MCF 10A (cell line): ENCODE measurements around the gene RCAN1. TPM values are rescaled to one million over a fixed set of nuclear protein-coding genes. Genes with fewer than 3 reads are reported as not detected.

ENCODE experiments used
- BruUV-seq: library from RNA; stranded (reverse); fragments of 400-500 nt; replicated peaks from 2 replicates; lab custom pipeline; 2021; lab: Mats Ljungman, UMichigan
- CTCF ChIA-PET: fragments of 300-600 bp; sonication (Branson Sonifier 250); formaldehyde crosslinking; extraction: SDS; loops from one replicate; lab custom pipeline; 2021; ENCODE audit warnings: antibody characterized with exemption, inconsistent platforms; lab: Yijun Ruan, JAX
- POLR2A ChIA-PET: fragments of 300-600, 350-650 bp; sonication (Branson Sonifier 250); formaldehyde crosslinking; extraction: SDS; loops from one replicate; lab custom pipeline; 2020; ENCODE audit warnings: antibody characterized with exemption, inconsistent platforms; lab: Yijun Ruan, JAX
- DNase-seq: peaks from one replicate; pipeline ENCODE4 v3.0.0-alpha.2; 2018; ENCODE audit not compliant: unreplicated experiment
- H3K27ac Mint-ChIP-seq: one replicate; pipeline ENCODE4 v1.8.0; 2022; ENCODE audit warnings: mild to moderate bottlenecking, low read depth, mixed read lengths; ENCODE audit not compliant: unreplicated experiment
- H3K27me3 Mint-ChIP-seq: one replicate; pipeline ENCODE4 v1.8.0; 2022; ENCODE audit warnings: mixed read lengths; ENCODE audit not compliant: insufficient read depth, unreplicated experiment
- H3K36me3 Mint-ChIP-seq: one replicate; pipeline ENCODE4 v1.8.0; 2022; ENCODE audit warnings: mild to moderate bottlenecking, moderate library complexity, mixed read lengths; ENCODE audit not compliant: insufficient read depth, unreplicated experiment
- H3K4me1 Mint-ChIP-seq: one replicate; pipeline ENCODE4 v1.8.0; 2022; ENCODE audit warnings: mixed read lengths; ENCODE audit not compliant: insufficient read depth, unreplicated experiment
- H3K4me3 Mint-ChIP-seq: one replicate; pipeline ENCODE4 v1.8.0; 2022; ENCODE audit warnings: mild to moderate bottlenecking, moderate library complexity, mixed read lengths; ENCODE audit not compliant: unreplicated experiment
- H3K9me3 Mint-ChIP-seq: one replicate; pipeline ENCODE4 v1.8.0; 2022; ENCODE audit warnings: mixed read lengths; ENCODE audit not compliant: unreplicated experiment
- CTCF ChIP-seq: fragments of 200-600 bp; IDR thresholded peaks from one replicate; pipeline ENCODE4 v1.8.0; 2022; ENCODE audit warnings: antibody characterized with exemption, mild to moderate bottlenecking; ENCODE audit not compliant: unreplicated experiment
- intact Hi-C: fragments of 100-400 bp; cut with micrococcal nuclease; formaldehyde crosslinking; loops from 2 replicates; pipeline ENCODE4 v1.14.1; 2022
- total RNA-seq: library from RNA; stranded (reverse); gene quantifications from 2 replicates; pipeline ENCODE4 v1.2.3, GENCODE V29; 2022

RCAN1 gene
- total RNA-seq, 1 experiment from 2014 or later, result 11.9 TPM

DNA sequence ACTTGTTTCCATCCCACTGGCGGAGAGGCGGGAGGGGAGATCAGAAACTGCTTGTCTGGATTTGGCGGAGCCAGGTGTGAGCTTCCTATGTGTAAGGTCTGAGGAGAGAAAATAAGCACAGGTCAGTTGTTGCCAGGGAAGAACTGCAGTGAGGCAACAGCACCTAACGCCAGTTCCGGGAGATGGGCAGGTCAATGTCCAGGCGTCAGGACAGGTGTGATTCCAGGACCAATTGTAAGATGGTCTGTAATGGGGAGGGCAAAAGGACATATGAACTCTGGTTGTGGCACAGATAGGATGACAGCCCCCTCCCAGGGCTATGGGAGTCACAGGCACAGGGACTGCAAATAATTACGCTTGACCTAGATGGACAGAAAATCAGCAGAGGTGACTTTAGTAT is 93.4 kb downstream of the RCAN1 start:
- intact Hi-C loops, result no loop called here
- no peak overlapping the region for H3K4me3 Mint-ChIP-seq
- peaks cover 16% of the 10 kb centered on the region for H3K36me3 Mint-ChIP-seq
- H3K27ac Mint-ChIP-seq, result no peak overlapping the region
- POLR2A ChIA-PET, result no interaction called here
- no peaks in the 10 kb centered on the region for H3K27me3 Mint-ChIP-seq
- no peak for DNase-seq
- no peak for TF ChIP-seq CTCF
- no TSS peak for BruUV-seq
- H3K4me1 Mint-ChIP-seq, result peaks cover 8% of the 10 kb centered on the region
- CTCF ChIA-PET, result interaction anchor here (1.3 kb wide), 1 partner anchor 14 kb away, joined by 3 read pairs; no protein-coding TSS in a partner anchor
- H3K9me3 Mint-ChIP-seq, result no peaks in the 10 kb centered on the region

- H3K9me3 Mint-ChIP-seq, result no peaks in the 10 kb centered on the region
- DNase-seq, result no peak
- CTCF ChIA-PET, result interaction anchor here (1.3 kb wide), 1 partner anchor 13 kb away, joined by 3 read pairs; no protein-coding TSS in a partner anchor
- H3K4me3 Mint-ChIP-seq, result no peak overlapping the region
- peaks cover 8% of the 10 kb centered on the region for H3K4me1 Mint-ChIP-seq
- no TSS peak for BruUV-seq
- peaks cover 16% of the 10 kb centered on the region for H3K36me3 Mint-ChIP-seq
- no peaks in the 10 kb centered on the region for H3K27me3 Mint-ChIP-seq
- intact Hi-C loops, result no loop called here
- POLR2A ChIA-PET, result no interaction called here
- no peak overlapping the region for H3K27ac Mint-ChIP-seq
- no peak for TF ChIP-seq CTCF
Measured at GRCh38 chr21:34520764-34521508, 94.0 kb downstream of the RCAN1 start.

DNA sequence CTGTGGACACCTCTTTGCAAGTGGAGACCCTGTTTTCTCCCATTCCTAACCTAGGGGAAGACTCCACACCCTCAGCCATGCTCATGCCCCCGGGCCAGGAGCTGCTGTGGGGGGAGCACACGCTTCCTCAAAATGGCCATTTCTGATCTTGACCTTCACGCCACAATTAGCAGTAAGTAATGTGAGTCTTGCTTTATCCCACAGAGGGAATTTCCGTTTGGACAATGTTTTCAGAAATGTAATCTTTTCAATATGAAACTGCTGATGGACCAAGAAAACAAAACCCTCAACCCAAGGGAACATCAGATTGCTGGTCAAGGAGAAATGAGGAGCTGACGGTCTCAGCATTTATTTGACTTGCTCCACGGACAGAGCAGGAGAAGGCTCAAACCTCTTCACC is 94.6 kb downstream of the RCAN1 start:
- ChIA-PET POLR2A (no interaction called here), CTCF (no interaction called here)
- no peak overlapping the region for H3K4me3 Mint-ChIP-seq
- H3K4me1 Mint-ChIP-seq, result peaks cover 8% of the 10 kb centered on the region
- H3K27me3 Mint-ChIP-seq, result no peaks in the 10 kb centered on the region
- no TSS peak for BruUV-seq
- peaks cover 16% of the 10 kb centered on the region for H3K36me3 Mint-ChIP-seq
- no peaks in the 10 kb centered on the region for H3K9me3 Mint-ChIP-seq
- intact Hi-C loops, result no loop called here
- no peak overlapping the region for H3K27ac Mint-ChIP-seq
- DNase-seq, result no peak
- TF ChIP-seq CTCF, result no peak

DNA sequence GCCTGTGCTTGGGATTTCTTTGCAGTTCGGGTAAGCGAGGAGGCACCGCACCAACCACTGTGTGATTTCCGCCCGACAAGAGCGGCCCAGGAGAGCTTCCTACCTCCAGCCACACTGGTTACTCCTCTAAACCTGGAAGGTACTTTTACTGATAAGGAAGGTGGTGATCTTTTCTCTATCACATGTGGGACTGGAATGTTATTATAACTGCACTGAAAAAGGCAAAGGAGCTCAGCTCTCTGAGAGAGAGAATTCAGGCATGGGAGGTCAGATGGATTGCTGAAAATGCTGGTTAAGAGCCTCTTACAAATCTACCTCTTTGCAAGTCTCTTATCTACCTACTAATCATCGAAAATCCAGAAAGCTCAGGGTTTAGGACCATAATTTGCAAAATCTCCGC is 95.2 kb downstream of the RCAN1 start:
- ChIA-PET CTCF (no interaction called here), POLR2A (no interaction called here)
- intact Hi-C loops, result no loop called here
- H3K27ac Mint-ChIP-seq, result no peak overlapping the region
- DNase-seq, result no peak
- H3K36me3 Mint-ChIP-seq, result peaks cover 16% of the 10 kb centered on the region
- H3K4me3 Mint-ChIP-seq, result no peak overlapping the region
- no TSS peak for BruUV-seq
- H3K4me1 Mint-ChIP-seq, result peaks cover 2% of the 10 kb centered on the region
- TF ChIP-seq CTCF, result no peak
- no peaks in the 10 kb centered on the region for H3K9me3 Mint-ChIP-seq
- H3K27me3 Mint-ChIP-seq, result no peaks in the 10 kb centered on the region
